HepG2 (cell line): ENCODE data around the gene IQSEC1.

Source experiments
- FOXM1 ChIP-seq: sonication (generic); formaldehyde crosslinking; IDR thresholded peaks from 2 replicates; pipeline ENCODE4 v1.5.0; 2020; ENCODE audit warnings: missing genetic modification reagents
- POLR2A ChIP-seq, 2 experiments: IDR thresholded peaks; 2 replicates each; pipeline ENCODE4 v1.6.1; 2011; ENCODE audit warnings: low read depth in 2 of 2, low read length in 2 of 2, mild to moderate bottlenecking in 1 of 2, moderate library complexity in 1 of 2; ENCODE audit not compliant: insufficient read depth in 1 of 2
- RXRA ChIP-seq: sonication (generic); formaldehyde crosslinking; IDR thresholded peaks from 2 replicates; pipeline ENCODE4 v1.5.1; 2020; ENCODE audit warnings: missing genetic modification reagents
- ZNF274 ChIP-seq: sonication (generic); formaldehyde crosslinking; IDR thresholded peaks from 2 replicates; pipeline ENCODE4 v1.5.1; 2020; ENCODE audit warnings: mild to moderate bottlenecking, missing genetic modification reagents
- TF ChIP-seq, protein P1 (sequence below): sonication (generic); formaldehyde crosslinking; IDR thresholded peaks from 2 replicates; pipeline ENCODE4 v1.4.0; 2020; ENCODE audit warnings: missing genetic modification reagents

DNA sequence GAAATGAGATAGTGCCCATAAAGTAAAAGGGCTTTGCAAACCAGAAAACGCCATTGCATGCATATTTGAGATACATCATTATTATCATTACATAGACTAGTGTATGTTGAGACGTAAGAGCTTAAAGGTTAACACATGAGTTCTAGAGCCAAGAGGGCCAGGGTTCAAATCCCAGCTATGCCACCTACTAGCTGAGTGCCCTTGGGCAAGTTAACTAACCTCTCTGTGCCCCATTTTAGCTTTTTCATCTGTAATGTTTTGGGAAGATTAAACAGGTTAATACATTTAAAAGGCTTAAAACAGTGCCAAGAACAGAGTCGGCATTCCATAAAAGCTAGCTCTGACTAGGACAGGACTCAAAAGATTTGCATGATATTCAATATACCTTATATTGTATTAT is 22.8 kb downstream of the IQSEC1 start:
- TF ChIP-seq FOXM1 (CRISPR knock-in tag) (no peak), RXRA (CRISPR knock-in tag) (no peak), POLR2A (IDR thresholded peaks at IDR 0.05; ENCODE audit: insufficient read depth in 1 of 2, low read depth in 2 of 2, low read length in 2 of 2) (no peak), ZNF274 (CRISPR knock-in tag) (no peak)
- TF ChIP-seq, protein P1, sequence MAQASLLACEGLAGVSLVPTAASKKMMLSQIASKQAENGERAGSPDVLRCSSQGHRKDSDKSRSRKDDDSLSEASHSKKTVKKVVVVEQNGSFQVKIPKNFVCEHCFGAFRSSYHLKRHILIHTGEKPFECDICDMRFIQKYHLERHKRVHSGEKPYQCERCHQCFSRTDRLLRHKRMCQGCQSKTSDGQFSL (CRISPR knock-in tag): no peak
